HepG2 (cell line): ENCODE data around the gene C19orf85. TPM values are rescaled to one million over a fixed set of nuclear protein-coding genes. Genes with fewer than 3 reads are reported as not detected.

Experiments used
- ATAC-seq: fragments of 200-7000 bp; cut with Tn5 transposase; 3 replicates; pipeline ENCODE4 v1.9.1; 2020; ENCODE audit warnings: mild to moderate bottlenecking, moderate library complexity
- BruUV-seq: library from RNA; stranded (reverse); fragments of 400-500 nt; replicated peaks from 2 replicates; lab custom pipeline; 2021; lab: Mats Ljungman, UMichigan
- CTCF ChIA-PET: fragments of 300-600 bp; formaldehyde crosslinking; extraction: SDS; loops from one replicate; lab custom pipeline; 2021; ENCODE audit warnings: low total read pairs, inconsistent platforms, low intra/inter-chr PET ratio; lab: Yijun Ruan, JAX
- POLR2A ChIA-PET: fragments of 350-600 bp; sonication (Branson Sonifier 250); formaldehyde crosslinking; loops from one replicate; lab custom pipeline; 2020; ENCODE audit warnings: antibody characterized with exemption, inconsistent platforms; lab: Yijun Ruan, JAX
- DNase-seq: peaks from one replicate; pipeline ENCODE4 v3.0.0-alpha.2; 2015; ENCODE audit warnings: low spot score
- FAIRE-seq: peaks from 3 replicates; lab custom pipeline; 2011; peaks lifted over from hg19 to GRCh38; lab: Jason Lieb, UNC
- H2AFZ ChIP-seq: one replicate; pipeline ENCODE4 v1.6.1; 2011; ENCODE audit warnings: low read length, inconsistent platforms
- H3K27ac ChIP-seq: fragments of 300-600 bp; 3 replicates; pipeline ENCODE4 v1.8.0; 2011; ENCODE audit warnings: mixed run types, mild to moderate bottlenecking, mixed read lengths, low read length, inconsistent platforms; ENCODE audit not compliant: insufficient read depth; ENCODE audit errors: extremely low read length
- H3K27me3 ChIP-seq, 2 experiments: fragments of 200-600 bp in 1 of 2; 2 replicates in 1 of 2; 3 replicates in 1 of 2; pipeline versions ENCODE4 v1.6.0 to v1.8.0; 2011; ENCODE audit warnings: low read length in 2 of 2, mild to moderate bottlenecking in 2 of 2, moderate library complexity in 2 of 2, inconsistent platforms in 1 of 2; ENCODE audit not compliant: insufficient read depth in 2 of 2, control insufficient read depth in 1 of 2
- H3K36me3 ChIP-seq, 2 experiments: fragments of 200-600 bp in 1 of 2; replicated peaks in 1 of 2; 2 replicates in 1 of 2; 3 replicates in 1 of 2; pipeline versions ENCODE4 v1.5.1 to v1.8.0; 2011; ENCODE audit warnings: low read length in 2 of 2, inconsistent platforms in 1 of 2; ENCODE audit not compliant: insufficient read depth in 2 of 2, control insufficient read depth in 1 of 2
- H3K4me1 ChIP-seq: 2 replicates; pipeline ENCODE4 v1.5.1; 2012; ENCODE audit warnings: low read length, inconsistent platforms; ENCODE audit not compliant: insufficient read depth
- H3K4me2 ChIP-seq: 2 replicates; pipeline ENCODE4 v1.6.0; 2011; ENCODE audit warnings: low read depth, low read length, inconsistent platforms
- H3K4me3 ChIP-seq, 3 experiments: fragments of 200-600 bp in 1 of 3; sonication (generic), shearing (Covaris generic) in 1 of 3; replicated peaks in 1 of 3; 2 replicates each; pipeline ENCODE4 v1.5.1; 2011 to 2016; ENCODE audit warnings: low read length in 3 of 3, inconsistent platforms in 2 of 3, low read depth in 2 of 3, mild to moderate bottlenecking in 2 of 3, control low read depth in 1 of 3, mixed read lengths in 1 of 3; ENCODE audit not compliant: insufficient read depth in 1 of 3
- H3K79me2 ChIP-seq: one replicate; pipeline ENCODE4 v1.6.1; 2011; ENCODE audit warnings: low read length, inconsistent platforms; ENCODE audit not compliant: insufficient read depth
- H3K9ac ChIP-seq: 2 replicates; pipeline ENCODE4 v1.6.0; 2011; ENCODE audit warnings: mild to moderate bottlenecking, low read depth, low read length, inconsistent platforms; ENCODE audit not compliant: insufficient read depth
- H3K9me3 ChIP-seq: 2 replicates; pipeline ENCODE4 v1.5.1; 2012; ENCODE audit warnings: mild to moderate bottlenecking, low read length
- H4K20me1 ChIP-seq: 2 replicates; pipeline ENCODE4 v1.6.0; 2011; ENCODE audit warnings: inconsistent platforms, mild to moderate bottlenecking, low read length, moderate library complexity; ENCODE audit not compliant: insufficient read depth
- AKNA ChIP-seq: sonication (generic); formaldehyde crosslinking; IDR thresholded peaks from 2 replicates; pipeline ENCODE4 v1.4.0; 2020; ENCODE audit warnings: missing genetic modification reagents, borderline replicate concordance
- ATM ChIP-seq: fragments of 450-650 bp; IDR thresholded peaks from 2 replicates; pipeline ENCODE4 v1.7.1; 2017; ENCODE audit warnings: mild to moderate bottlenecking, borderline replicate concordance
- CHCHD3 ChIP-seq: sonication (generic); formaldehyde crosslinking; IDR thresholded peaks from 2 replicates; pipeline ENCODE4 v1.8.0; 2022; ENCODE audit warnings: mild to moderate bottlenecking, missing genetic modification reagents, moderate library complexity
- E2F1 ChIP-seq: sonication (generic); formaldehyde crosslinking; IDR thresholded peaks from 2 replicates; pipeline ENCODE4 v1.5.0; 2020; ENCODE audit warnings: missing genetic modification reagents
- FIP1L1 ChIP-seq: fragments of 200-400 bp; formaldehyde crosslinking; IDR thresholded peaks from 2 replicates; pipeline ENCODE4 v1.6.1; 2018; ENCODE audit warnings: low read depth, mild to moderate bottlenecking, low read length, moderate library complexity, borderline replicate concordance; ENCODE audit not compliant: insufficient read depth
- FOSL2 ChIP-seq: sonication (generic); formaldehyde crosslinking; IDR thresholded peaks from 2 replicates; pipeline ENCODE4 v1.4.0; 2020; ENCODE audit warnings: missing genetic modification reagents
- HMG20B ChIP-seq: conservative IDR thresholded peaks from 2 replicates; pipeline ENCODE4 v1.6.1; 2016; ENCODE audit warnings: missing genetic modification reagents, missing compliant biosample characterization
- MTF1 ChIP-seq: sonication (generic); formaldehyde crosslinking; IDR thresholded peaks from 2 replicates; pipeline ENCODE4 v1.5.0; 2020; ENCODE audit warnings: missing genetic modification reagents
- NFATC3 ChIP-seq: sonication (generic); formaldehyde crosslinking; IDR thresholded peaks from 2 replicates; pipeline ENCODE4 v1.5.1; 2020; ENCODE audit warnings: mild to moderate bottlenecking, missing genetic modification reagents
- POLR2A ChIP-seq, 2 experiments: IDR thresholded peaks; 2 replicates each; pipeline ENCODE4 v1.6.1; 2011; ENCODE audit warnings: low read depth in 2 of 2, low read length in 2 of 2, mild to moderate bottlenecking in 1 of 2, moderate library complexity in 1 of 2; ENCODE audit not compliant: insufficient read depth in 1 of 2
- PRDM4 ChIP-seq: sonication (generic); formaldehyde crosslinking; IDR thresholded peaks from 2 replicates; pipeline ENCODE4 v1.9.0; 2021; ENCODE audit warnings: missing genetic modification reagents, borderline replicate concordance
- RAD21 ChIP-seq: fragments of 450-650 bp; formaldehyde crosslinking; IDR thresholded peaks from 2 replicates; pipeline ENCODE4 v1.5.0; 2020; ENCODE audit warnings: mild to moderate bottlenecking
- RFXANK ChIP-seq: IDR thresholded peaks from 2 replicates; pipeline ENCODE4 v1.6.1; 2016
- ZEB1 ChIP-seq: IDR thresholded peaks from 2 replicates; pipeline ENCODE4 v1.6.1; 2012; ENCODE audit warnings: mild to moderate bottlenecking, low read depth, inconsistent platforms; ENCODE audit not compliant: insufficient replicate concordance
- ZNF800 ChIP-seq: sonication (generic); formaldehyde crosslinking; IDR thresholded peaks from 2 replicates; pipeline ENCODE4 v1.4.0; 2020; ENCODE audit warnings: missing genetic modification reagents
- ZSCAN12 ChIP-seq: sonication (generic); formaldehyde crosslinking; IDR thresholded peaks from 2 replicates; pipeline ENCODE4 v1.9.0; 2021; ENCODE audit warnings: mild to moderate bottlenecking, missing genetic modification reagents
- WGBS: methylation state at CpG from one replicate; pipeline ENCODE4 v1.1.6; 2017; ENCODE audit warnings: low lambda C conversion rate; 5-methylcytosine and 5-hydroxymethylcytosine counted together
- in situ Hi-C: cut with HindIII; loops from 2 replicates; pipeline ENCODE4 v1.10.0; 2017; ENCODE audit warnings: low pct_unique_long_range_greater_than_20kb; ENCODE audit not compliant: extremely low pct_ligation_motif_present
- intact Hi-C: fragments of 100-400 bp; cut with micrococcal nuclease; formaldehyde crosslinking; loops from one replicate; pipeline ENCODE4 v1.10.0; 2022; ENCODE audit not compliant: unreplicated experiment
- polyA plus RNA-seq, 8 experiments: library from polyadenylated mRNA; depleted of rRNA in 3 of 8; stranded (reverse) in 7 of 8; unstranded in 1 of 8; fragments of >200 nt; fragmentation: Illumina TruSeq in 4 of 8; extraction: Trizol in 4 of 8; gene quantifications; 2 replicates each; pipeline versions ENCODE4 v1.2.1 to v1.2.3, GENCODE V29; 2011 to 2016; ENCODE audit warnings: low read depth in 4 of 8, missing spikeins in 1 of 8, mixed read lengths in 1 of 8; ENCODE audit not compliant: insufficient read depth in 1 of 8
- total RNA-seq, 5 experiments: library from RNA; depleted of rRNA; stranded (reverse); fragments of >200 nt; fragmentation: Illumina TruSeq; extraction: Trizol; gene quantifications; 2 replicates each; pipeline ENCODE4 v1.2.3, GENCODE V29; 2016; ENCODE audit warnings: low read depth in 1 of 5

The C19orf85 gene
- total and polyA plus RNA-seq, 2 of the 13 experiments (the other 11 are each of a cell fraction or from before 2014, with no cell fraction given) = not detected

- in situ Hi-C loops = no loop called here
- intact Hi-C loops = no loop called here
- WGBS = 17% methylated on average over 21 of the region's 21 CpGs
- no peak overlapping the region for H2AFZ ChIP-seq
- no peak overlapping the region for H3K27ac ChIP-seq
- ATAC-seq = no peak
- no peaks in the 10 kb centered on the region for H3K79me2 ChIP-seq
- H3K4me3 ChIP-seq = no peak overlapping the region
- H3K4me1 ChIP-seq = no peaks in the 10 kb centered on the region
- POLR2A ChIA-PET = no interaction called here
- no peak overlapping the region for H3K4me2 ChIP-seq
- peaks cover 4% of the 10 kb centered on the region; the same call in 1 of the 2 replicates for H4K20me1 ChIP-seq
- peaks cover 6 to 44% of the 10 kb centered on the region in 2 experiments; a peak in 4 of 5 replicates for H3K27me3 ChIP-seq
- BruUV-seq = no TSS peak
- DNase-seq = no peak
- H3K9me3 ChIP-seq = no peaks in the 10 kb centered on the region
- no peak overlapping the region for H3K9ac ChIP-seq
- no peaks in the 10 kb centered on the region for H3K36me3 ChIP-seq
- CTCF ChIA-PET = no interaction called here
- no peak for FAIRE-seq
- no peak for TF ChIP-seq CHCHD3 (CRISPR knock-in tag)
- TF ChIP-seq ZEB1 = no peak
- TF ChIP-seq RFXANK = no peak
- no peak for TF ChIP-seq AKNA (CRISPR knock-in tag)
- no peak for TF ChIP-seq NFATC3 (CRISPR knock-in tag)
- TF ChIP-seq E2F1 (CRISPR knock-in tag) = no peak
- no peak for TF ChIP-seq RAD21 (CRISPR knock-in tag)
- TF ChIP-seq PRDM4 (CRISPR knock-in tag) = no peak
- TF ChIP-seq HMG20B (CRISPR knock-in tag) = no peak
- TF ChIP-seq ZSCAN12 (CRISPR knock-in tag) = no peak
- no peak for TF ChIP-seq FOSL2
- no peak for TF ChIP-seq POLR2A (IDR thresholded peaks at IDR 0.05; ENCODE audit: insufficient read depth in 1 of 2, low read depth in 2 of 2, low read length in 2 of 2)
- no peak for TF ChIP-seq ZNF800
- no peak for TF ChIP-seq ATM
- no peak for TF ChIP-seq MTF1 (CRISPR knock-in tag)
- no peak for TF ChIP-seq FIP1L1
Measured at GRCh38 chr19:55441319-55441691, 23.2 kb downstream of the C19orf85 start.
